ENCODE results near the gene GPC3. TPM values are rescaled to one million over a fixed set of nuclear protein-coding genes. Genes with fewer than 3 reads are reported as not detected.

The GPC3 gene
- total and polyA plus RNA-seq, 2 experiments from 2014 or later = 36.8 to 60.1 TPM

DNA sequence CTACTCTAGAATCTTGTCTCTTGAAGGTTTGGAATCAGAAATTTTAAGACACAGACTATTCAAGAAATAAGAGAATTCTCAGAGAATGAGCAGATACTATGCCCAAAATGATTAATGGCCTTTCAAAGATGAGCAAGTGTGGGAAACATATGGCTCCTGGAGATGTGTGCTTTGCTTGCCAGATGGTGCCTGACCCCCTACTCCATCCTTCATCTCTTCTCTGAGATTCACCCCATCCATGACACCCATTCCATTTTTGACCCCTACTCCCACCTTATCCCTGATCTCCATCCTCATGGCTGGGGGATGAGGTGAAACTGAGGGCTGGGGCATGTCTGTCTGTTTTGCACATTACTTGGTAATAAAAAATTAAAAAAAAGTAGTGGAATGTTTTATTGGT is 75.5 kb downstream of the GPC3 start (continued):
- TF ChIP-seq, protein P1, sequence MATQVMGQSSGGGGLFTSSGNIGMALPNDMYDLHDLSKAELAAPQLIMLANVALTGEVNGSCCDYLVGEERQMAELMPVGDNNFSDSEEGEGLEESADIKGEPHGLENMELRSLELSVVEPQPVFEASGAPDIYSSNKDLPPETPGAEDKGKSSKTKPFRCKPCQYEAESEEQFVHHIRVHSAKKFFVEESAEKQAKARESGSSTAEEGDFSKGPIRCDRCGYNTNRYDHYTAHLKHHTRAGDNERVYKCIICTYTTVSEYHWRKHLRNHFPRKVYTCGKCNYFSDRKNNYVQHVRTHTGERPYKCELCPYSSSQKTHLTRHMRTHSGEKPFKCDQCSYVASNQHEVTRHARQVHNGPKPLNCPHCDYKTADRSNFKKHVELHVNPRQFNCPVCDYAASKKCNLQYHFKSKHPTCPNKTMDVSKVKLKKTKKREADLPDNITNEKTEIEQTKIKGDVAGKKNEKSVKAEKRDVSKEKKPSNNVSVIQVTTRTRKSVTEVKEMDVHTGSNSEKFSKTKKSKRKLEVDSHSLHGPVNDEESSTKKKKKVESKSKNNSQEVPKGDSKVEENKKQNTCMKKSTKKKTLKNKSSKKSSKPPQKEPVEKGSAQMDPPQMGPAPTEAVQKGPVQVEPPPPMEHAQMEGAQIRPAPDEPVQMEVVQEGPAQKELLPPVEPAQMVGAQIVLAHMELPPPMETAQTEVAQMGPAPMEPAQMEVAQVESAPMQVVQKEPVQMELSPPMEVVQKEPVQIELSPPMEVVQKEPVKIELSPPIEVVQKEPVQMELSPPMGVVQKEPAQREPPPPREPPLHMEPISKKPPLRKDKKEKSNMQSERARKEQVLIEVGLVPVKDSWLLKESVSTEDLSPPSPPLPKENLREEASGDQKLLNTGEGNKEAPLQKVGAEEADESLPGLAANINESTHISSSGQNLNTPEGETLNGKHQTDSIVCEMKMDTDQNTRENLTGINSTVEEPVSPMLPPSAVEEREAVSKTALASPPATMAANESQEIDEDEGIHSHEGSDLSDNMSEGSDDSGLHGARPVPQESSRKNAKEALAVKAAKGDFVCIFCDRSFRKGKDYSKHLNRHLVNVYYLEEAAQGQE (IDR thresholded peaks at IDR 0.05; ENCODE audit: unreplicated experiment) = no peak
- TF ChIP-seq JUNB (IDR thresholded peaks at IDR 0.05; ENCODE audit: unreplicated experiment) (no peak), ZNF331 (CRISPR knock-in tag; IDR thresholded peaks at IDR 0.05; ENCODE audit: low read depth) (no peak), EZH2 (IDR thresholded peaks at IDR 0.05; ENCODE audit: low read depth, unreplicated experiment) (no peak), STAT1 (IDR thresholded peaks at IDR 0.05; ENCODE audit: unreplicated experiment) (no peak), POLR2AphosphoS5 (IDR thresholded peaks at IDR 0.05; ENCODE audit: low read depth) (no peak), CTCF (conservative IDR thresholded peaks at IDR 0.05; ENCODE audit: low read depth in 2 of 2) (no peak)

GRCh38 chrX:133908223-133908955 is 77.0 kb downstream of the GPC3 start:
- no peaks in the 10 kb centered on the region for H3F3A ChIP-seq (replicated peaks; ENCODE audit: low read depth)
- Mint-ChIP-seq H3K27ac (no peak overlapping the region), H3K4me1 (peaks cover 15% of the 10 kb centered on the region), H3K36me3 (ENCODE audit: low read depth) (no peaks in the 10 kb centered on the region), H3K9me3 (no peaks in the 10 kb centered on the region), H3K4me3 (no peak overlapping the region), H3K27me3 (ENCODE audit: insufficient read depth, low read depth, poor library complexity) (peaks cover 2% of the 10 kb centered on the region)
- peaks cover 9% of the 10 kb centered on the region; the same call in 1 of the 2 replicates for H3K4me1 ChIP-seq (ENCODE audit: insufficient read depth)
- DNase-seq (ENCODE audit: low spot score) = no peak
- ATAC-seq = no peak
- H3K27me3 ChIP-seq (ENCODE audit: insufficient read depth) = no peaks in the 10 kb centered on the region
- no peak overlapping the region for H3K4me3 ChIP-seq
- no peak overlapping the region for H3K4me2 ChIP-seq
- H3K79me2 ChIP-seq (replicated peaks; ENCODE audit: insufficient read depth) = no peaks in the 10 kb centered on the region
- no peak overlapping the region for H2AFZ ChIP-seq
- no peaks in the 10 kb centered on the region for H3K36me3 ChIP-seq (ENCODE audit: insufficient read depth)
- H4K20me1 ChIP-seq (replicated peaks; ENCODE audit: insufficient read depth) = no peaks in the 10 kb centered on the region
- TF ChIP-seq EZH2phosphoT487 (IDR thresholded peaks at IDR 0.05; ENCODE audit: unreplicated experiment) (no peak), ZNF114 (CRISPR knock-in tag; IDR thresholded peaks at IDR 0.05) (no peak), POLR2AphosphoS5 (IDR thresholded peaks at IDR 0.05; ENCODE audit: low read depth) (no peak), NANOG (IDR thresholded peaks at IDR 0.05; ENCODE audit: borderline replicate concordance) (no peak), ETS1 (IDR thresholded peaks at IDR 0.05) (no peak)
- TF ChIP-seq, protein P1 (IDR thresholded peaks at IDR 0.05; ENCODE audit: unreplicated experiment) = no peak
- no peaks in the 10 kb centered on the region for H3K9me2 ChIP-seq (ENCODE audit: insufficient read depth)
- H3K27ac ChIP-seq (ENCODE audit: low read depth) = no peak overlapping the region

Measured in GM23338 (cell line).